HepG2 (cell line): ENCODE results near the gene USP1. TPM values are rescaled to one million over a fixed set of nuclear protein-coding genes. Genes with fewer than 3 reads are reported as not detected.
A peak's percentile ranks its signal among the peaks of the same experiment; 100 is the strongest.

Experiments
- PBX3 ChIP-seq: sonication (generic); formaldehyde crosslinking; IDR thresholded peaks from 2 replicates; pipeline ENCODE4 v1.8.1; 2023; ENCODE audit warnings: missing genetic modification reagents, inconsistent platforms, borderline replicate concordance
- RNF219 ChIP-seq: sonication (generic); formaldehyde crosslinking; IDR thresholded peaks from 2 replicates; pipeline ENCODE4 v1.5.0; 2020; ENCODE audit warnings: mild to moderate bottlenecking, missing genetic modification reagents
- SSRP1 ChIP-seq: IDR thresholded peaks from 2 replicates; pipeline ENCODE4 v1.6.1; 2016; ENCODE audit warnings: control low read depth
- THAP7 ChIP-seq: sonication (generic); formaldehyde crosslinking; IDR thresholded peaks from 2 replicates; pipeline ENCODE4 v1.8.1; 2023; ENCODE audit warnings: mild to moderate bottlenecking, missing genetic modification reagents
- TMF1 ChIP-seq: sonication (generic); formaldehyde crosslinking; IDR thresholded peaks from 2 replicates; pipeline ENCODE4 v1.8.1; 2022; ENCODE audit warnings: low read depth, missing genetic modification reagents
- USF2 ChIP-seq, 2 experiments: sonication (generic) in 1 of 2; formaldehyde crosslinking in 1 of 2; IDR thresholded peaks; 2 replicates each; pipeline versions ENCODE4 v1.5.1 to v1.6.1; 2011 to 2020; ENCODE audit warnings: borderline replicate concordance in 1 of 2, low read depth in 1 of 2, low read length in 1 of 2, mild to moderate bottlenecking in 1 of 2, missing genetic modification reagents in 1 of 2, moderate library complexity in 1 of 2
- ZNF318 ChIP-seq: sonication (generic); formaldehyde crosslinking; IDR thresholded peaks from 2 replicates; pipeline ENCODE4 v1.4.0; 2020; ENCODE audit warnings: mild to moderate bottlenecking, missing genetic modification reagents
- ZNF335 ChIP-seq: sonication (generic); formaldehyde crosslinking; IDR thresholded peaks from 2 replicates; pipeline ENCODE4 v1.4.0; 2020; ENCODE audit warnings: missing genetic modification reagents
- ZNF580 ChIP-seq: IDR thresholded peaks from 2 replicates; pipeline ENCODE4 v1.6.1; 2016; ENCODE audit warnings: low read depth, borderline replicate concordance
- ZNF619 ChIP-seq: sonication (generic); formaldehyde crosslinking; IDR thresholded peaks from 2 replicates; pipeline ENCODE4 v1.4.0; 2020; ENCODE audit warnings: mild to moderate bottlenecking, missing genetic modification reagents
- ZNF7 ChIP-seq: IDR thresholded peaks from 2 replicates; pipeline ENCODE4 v1.6.1; 2016; ENCODE audit warnings: missing biosample characterization, missing genetic modification reagents
- ZNF768 ChIP-seq: sonication (generic); formaldehyde crosslinking; IDR thresholded peaks from 2 replicates; pipeline ENCODE4 v1.4.0; 2020; ENCODE audit warnings: missing genetic modification reagents
- polyA plus RNA-seq, 8 experiments: library from polyadenylated mRNA; depleted of rRNA in 3 of 8; stranded (reverse) in 7 of 8; unstranded in 1 of 8; fragments of >200 nt; fragmentation: Illumina TruSeq in 4 of 8; extraction: Trizol in 4 of 8; gene quantifications; 2 replicates each; pipeline versions ENCODE4 v1.2.1 to v1.2.3, GENCODE V29; 2011 to 2016; ENCODE audit warnings: low read depth in 4 of 8, missing spikeins in 1 of 8, mixed read lengths in 1 of 8; ENCODE audit not compliant: insufficient read depth in 1 of 8
- total RNA-seq, 5 experiments: library from RNA; depleted of rRNA; stranded (reverse); fragments of >200 nt; fragmentation: Illumina TruSeq; extraction: Trizol; gene quantifications; 2 replicates each; pipeline ENCODE4 v1.2.3, GENCODE V29; 2016; ENCODE audit warnings: low read depth in 1 of 5

USP1 gene
- total and polyA plus RNA-seq, 2 of the 13 experiments (the other 11 are each of a cell fraction or from before 2014, with no cell fraction given): 9.0 to 64.6 TPM

GRCh38 chr1:62423580-62424242 lies 13.1 kb upstream of the USP1 start (continued):
- 0 out of 2 replicates have a peak, but pooled peaks have one; percentile 26 for TF ChIP-seq USF2 (IDR thresholded peaks at IDR 0.05; ENCODE audit: low read depth, low read length)
- peak; percentile 61; the same call in 1 of the 2 replicates for TF ChIP-seq USF2 (CRISPR knock-in tag; IDR thresholded peaks at IDR 0.05; ENCODE audit: borderline replicate concordance)
- TF ChIP-seq RNF219 (CRISPR knock-in tag): no peak
- peak; percentile 95 for TF ChIP-seq ZNF335
- TF ChIP-seq ZNF580 (CRISPR knock-in tag): peak; percentile 65; the same call in 1 of the 2 replicates
- TF ChIP-seq PBX3 (CRISPR knock-in tag): no peak
- TF ChIP-seq ZNF619 (CRISPR knock-in tag): no peak
- TF ChIP-seq ZNF7 (CRISPR knock-in tag): no peak
- TF ChIP-seq ZNF768 (CRISPR knock-in tag): no peak
- TF ChIP-seq THAP7 (CRISPR knock-in tag): no peak
- no peak for TF ChIP-seq ZNF318 (CRISPR knock-in tag)
- no peak for TF ChIP-seq TMF1 (CRISPR knock-in tag)
- no peak for TF ChIP-seq SSRP1 (CRISPR knock-in tag)
